Upper lobe of right lung (tissue), 1 donor: ENCODE measurements around the gene LBP. TPM values are rescaled to one million over a fixed set of nuclear protein-coding genes. Genes with fewer than 3 reads are reported as not detected.

Experiments
- ATAC-seq: fragments of 200-7000 bp; cut with Tn5 transposase; one replicate; pipeline ENCODE4 v1.9.1; 2020; ENCODE audit warnings: mild to moderate bottlenecking, moderate library complexity
- DNase-seq: peaks from one replicate; pipeline ENCODE4 v3.0.0-alpha.2; 2020
- H3K27ac ChIP-seq: fragments of 200-600 bp; one replicate; pipeline ENCODE4 v1.8.0; 2022
- H3K27me3 ChIP-seq: fragments of 200-600 bp; one replicate; pipeline ENCODE4 v1.8.0; 2022; ENCODE audit warnings: mild to moderate bottlenecking
- H3K36me3 ChIP-seq: fragments of 200-600 bp; one replicate; pipeline ENCODE4 v1.8.0; 2022
- H3K4me1 ChIP-seq: fragments of 200-600 bp; one replicate; pipeline ENCODE4 v1.8.0; 2022
- H3K4me3 ChIP-seq: fragments of 200-600 bp; one replicate; pipeline ENCODE4 v1.8.0; 2022; ENCODE audit warnings: mild to moderate bottlenecking
- H3K9me3 ChIP-seq: fragments of 200-600 bp; one replicate; pipeline ENCODE4 v1.8.0; 2022
- intact Hi-C: fragments of 100-400 bp; cut with DNase I; formaldehyde crosslinking; loops from one replicate; pipeline ENCODE4 v1.11.0; 2022
- total RNA-seq: library from RNA; stranded (reverse); fragmentation: NEBNext Ultra II Directional; extraction: Animal tissue kit (Norgen Biotek cat#: 25700); gene quantifications from one replicate; pipeline ENCODE4 v1.2.1, GENCODE V29; 2021
- TF ChIP-seq, protein P1 (sequence below): fragments of 200-600 bp; IDR thresholded peaks from one replicate; pipeline ENCODE4 v1.8.0; 2022; ENCODE audit warnings: antibody characterized with exemption
- donor health status: DM: no; HTN: yes; CAD: no; lungs with severe emphysema.

The LBP gene
- total RNA-seq, 1 donor from 2014 or later, result 0.26 TPM

DNA sequence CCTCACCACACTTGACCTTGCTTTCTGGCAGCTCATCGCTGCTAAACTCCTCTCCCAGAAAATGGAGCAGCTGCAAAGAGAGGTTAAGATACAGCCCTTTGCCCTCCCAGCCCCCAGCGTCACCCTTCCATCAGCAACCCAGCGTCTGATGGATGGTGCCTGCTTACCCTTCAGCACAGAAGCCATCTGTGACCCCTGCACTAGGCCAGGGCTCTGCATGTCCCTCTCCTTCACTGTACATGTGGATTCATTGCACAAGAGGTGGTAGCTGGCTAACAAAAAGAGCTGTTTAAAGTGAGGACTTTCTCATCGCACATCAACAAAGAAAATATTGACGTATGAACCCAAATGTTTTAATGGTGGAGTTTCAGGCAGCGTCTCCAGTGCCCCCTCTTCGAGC is 12.3 kb downstream of the LBP start:
- Histone ChIP-seq H3K27ac (no peak overlapping the region), H3K9me3 (no peaks in the 10 kb centered on the region), H3K4me1 (no peaks in the 10 kb centered on the region), H3K36me3 (no peaks in the 10 kb centered on the region), H3K27me3 (no peaks in the 10 kb centered on the region), H3K4me3 (no peak overlapping the region)
- ATAC-seq, result no peak
- TF ChIP-seq, protein P1, sequence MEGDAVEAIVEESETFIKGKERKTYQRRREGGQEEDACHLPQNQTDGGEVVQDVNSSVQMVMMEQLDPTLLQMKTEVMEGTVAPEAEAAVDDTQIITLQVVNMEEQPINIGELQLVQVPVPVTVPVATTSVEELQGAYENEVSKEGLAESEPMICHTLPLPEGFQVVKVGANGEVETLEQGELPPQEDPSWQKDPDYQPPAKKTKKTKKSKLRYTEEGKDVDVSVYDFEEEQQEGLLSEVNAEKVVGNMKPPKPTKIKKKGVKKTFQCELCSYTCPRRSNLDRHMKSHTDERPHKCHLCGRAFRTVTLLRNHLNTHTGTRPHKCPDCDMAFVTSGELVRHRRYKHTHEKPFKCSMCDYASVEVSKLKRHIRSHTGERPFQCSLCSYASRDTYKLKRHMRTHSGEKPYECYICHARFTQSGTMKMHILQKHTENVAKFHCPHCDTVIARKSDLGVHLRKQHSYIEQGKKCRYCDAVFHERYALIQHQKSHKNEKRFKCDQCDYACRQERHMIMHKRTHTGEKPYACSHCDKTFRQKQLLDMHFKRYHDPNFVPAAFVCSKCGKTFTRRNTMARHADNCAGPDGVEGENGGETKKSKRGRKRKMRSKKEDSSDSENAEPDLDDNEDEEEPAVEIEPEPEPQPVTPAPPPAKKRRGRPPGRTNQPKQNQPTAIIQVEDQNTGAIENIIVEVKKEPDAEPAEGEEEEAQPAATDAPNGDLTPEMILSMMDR, result no peak
- intact Hi-C loops, result no loop called here
- no peak for DNase-seq

GRCh38 chr20:38363004-38363747 is 16.9 kb downstream of the LBP start:
- no peaks in the 10 kb centered on the region for H3K27me3 ChIP-seq
- intact Hi-C loops, result no loop called here
- TF ChIP-seq, protein P1, result no peak
- H3K4me1 ChIP-seq, result no peaks in the 10 kb centered on the region
- no peaks in the 10 kb centered on the region for H3K36me3 ChIP-seq
- no peaks in the 10 kb centered on the region for H3K9me3 ChIP-seq
- DNase-seq (no peak), ATAC-seq (no peak)
- no peak overlapping the region for H3K27ac ChIP-seq
- no peak overlapping the region for H3K4me3 ChIP-seq

DNA sequence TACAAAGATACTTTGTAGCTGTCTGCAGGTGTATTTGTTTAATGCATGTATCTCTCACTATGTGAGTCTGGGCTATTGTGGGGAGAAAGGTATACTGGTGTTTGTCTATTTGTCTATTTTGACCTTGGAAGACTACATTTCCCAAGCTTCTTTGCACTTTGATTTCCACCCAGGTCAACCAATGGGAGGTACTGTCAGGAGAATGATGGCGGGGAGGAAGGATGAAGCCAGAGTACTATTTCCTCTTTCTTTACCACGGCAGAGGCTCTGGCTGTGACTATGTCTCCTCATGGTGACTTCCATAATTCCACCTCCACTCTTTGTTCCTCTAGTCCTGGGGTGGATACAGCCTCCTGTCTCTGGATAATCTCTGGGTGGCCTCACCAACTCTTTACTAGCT is 23.1 kb downstream of the LBP start:
- ATAC-seq, result peak; percentile 75
- intact Hi-C loops, result no loop called here
- no peaks in the 10 kb centered on the region for H3K36me3 ChIP-seq

GRCh38 chr20:38372806-38373205 is 26.5 kb downstream of the LBP start:
- H3K4me3 ChIP-seq, result no peak overlapping the region
- H3K27me3 ChIP-seq, result no peaks in the 10 kb centered on the region
- H3K4me1 ChIP-seq, result peaks cover 4% of the 10 kb centered on the region
- TF ChIP-seq, protein P1, result no peak
- DNase-seq (no peak), ATAC-seq (no peak)
- intact Hi-C loops, result no loop called here
- no peak overlapping the region for H3K27ac ChIP-seq
- H3K9me3 ChIP-seq, result no peaks in the 10 kb centered on the region
- H3K36me3 ChIP-seq, result no peaks in the 10 kb centered on the region

More for the DNA sequence above, 23.1 kb downstream of the LBP start:
- no peak overlapping the region for H3K27ac ChIP-seq
- H3K4me1 ChIP-seq, result peaks cover 4% of the 10 kb centered on the region
- TF ChIP-seq, protein P1, result no peak
- no peak for DNase-seq
- H3K4me3 ChIP-seq, result no peak overlapping the region
- no peaks in the 10 kb centered on the region for H3K9me3 ChIP-seq
- no peaks in the 10 kb centered on the region for H3K27me3 ChIP-seq

DNA sequence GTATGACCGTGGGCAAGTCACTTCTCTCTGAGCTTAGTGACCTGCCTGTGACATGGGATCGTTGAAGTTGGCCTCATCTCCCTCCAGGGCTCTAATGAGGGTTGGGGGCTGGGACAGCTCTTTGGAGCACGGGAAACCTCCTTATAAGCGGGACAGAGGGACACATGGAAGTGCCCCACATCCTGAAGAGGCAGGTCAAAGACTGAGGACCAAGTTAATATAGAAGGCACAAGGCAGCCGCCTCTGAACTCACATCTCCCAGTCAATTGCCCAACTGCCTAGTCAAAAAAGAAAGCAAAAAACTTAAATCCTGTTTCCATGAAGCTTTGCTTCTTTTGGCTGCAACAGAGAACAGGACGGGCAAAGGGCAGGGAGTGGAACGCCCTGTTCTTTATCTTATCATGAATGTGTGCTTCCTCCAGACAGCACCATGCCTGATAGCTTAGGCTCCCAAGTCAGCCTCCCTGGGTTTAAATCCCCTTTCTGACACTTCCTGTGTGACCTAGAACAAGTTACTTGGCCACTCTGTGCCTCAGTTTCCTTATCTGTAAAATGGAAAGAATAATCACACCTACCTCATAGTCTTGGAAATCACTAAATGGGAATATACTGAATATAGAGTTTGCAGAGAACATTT is 27.1 kb downstream of the LBP start:
- intact Hi-C loops, result no loop called here
- no peak overlapping the region for H3K27ac ChIP-seq
- no peak for ATAC-seq

More for the DNA sequence above, 27.1 kb downstream of the LBP start:
- no peak for DNase-seq
- H3K27me3 ChIP-seq, result no peaks in the 10 kb centered on the region
- no peaks in the 10 kb centered on the region for H3K36me3 ChIP-seq
- no peaks in the 10 kb centered on the region for H3K9me3 ChIP-seq
- no peak overlapping the region for H3K4me3 ChIP-seq
- TF ChIP-seq, protein P1, result no peak
- H3K4me1 ChIP-seq, result peaks cover 4% of the 10 kb centered on the region
